OCI-LY3 (cell line): ENCODE measurements around the gene SPON1.

Experiments used
- EZH2phosphoT487 ChIP-seq: fragments of 200-600 bp; shearing (Covaris generic); IDR thresholded peaks from 2 replicates; pipeline ENCODE4 v1.6.1; 2018; ENCODE audit warnings: antibody characterized with exemption, mixed run types, low read depth
- TF ChIP-seq, protein P1 (sequence below): fragments of 200-600, 300-600 bp; sonication (generic); IDR thresholded peaks from 2 replicates; pipeline ENCODE4 v1.5.1; 2014; ENCODE audit warnings: antibody characterized with exemption, low read length, low read depth

DNA sequence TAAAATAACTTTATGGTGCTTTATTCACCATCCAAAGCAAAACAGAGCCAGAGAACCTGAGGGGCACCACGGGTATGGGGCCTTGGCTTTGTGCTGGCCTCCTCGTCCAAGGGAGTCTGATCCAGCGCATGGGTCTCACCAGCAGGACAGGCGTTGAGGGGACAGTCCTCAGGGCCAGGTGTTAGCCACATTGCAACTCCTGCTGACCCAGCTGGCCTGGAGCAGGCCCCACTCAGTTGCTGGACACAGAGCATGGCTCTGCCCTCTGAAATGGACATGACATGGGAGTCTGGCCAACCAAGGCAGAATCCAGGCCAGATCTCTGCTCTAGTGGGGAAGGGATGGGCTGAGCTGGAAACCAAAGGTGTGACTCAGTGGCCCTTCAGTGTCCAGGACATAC lies 280.2 kb downstream of the SPON1 start:
- TF ChIP-seq, protein P1, sequence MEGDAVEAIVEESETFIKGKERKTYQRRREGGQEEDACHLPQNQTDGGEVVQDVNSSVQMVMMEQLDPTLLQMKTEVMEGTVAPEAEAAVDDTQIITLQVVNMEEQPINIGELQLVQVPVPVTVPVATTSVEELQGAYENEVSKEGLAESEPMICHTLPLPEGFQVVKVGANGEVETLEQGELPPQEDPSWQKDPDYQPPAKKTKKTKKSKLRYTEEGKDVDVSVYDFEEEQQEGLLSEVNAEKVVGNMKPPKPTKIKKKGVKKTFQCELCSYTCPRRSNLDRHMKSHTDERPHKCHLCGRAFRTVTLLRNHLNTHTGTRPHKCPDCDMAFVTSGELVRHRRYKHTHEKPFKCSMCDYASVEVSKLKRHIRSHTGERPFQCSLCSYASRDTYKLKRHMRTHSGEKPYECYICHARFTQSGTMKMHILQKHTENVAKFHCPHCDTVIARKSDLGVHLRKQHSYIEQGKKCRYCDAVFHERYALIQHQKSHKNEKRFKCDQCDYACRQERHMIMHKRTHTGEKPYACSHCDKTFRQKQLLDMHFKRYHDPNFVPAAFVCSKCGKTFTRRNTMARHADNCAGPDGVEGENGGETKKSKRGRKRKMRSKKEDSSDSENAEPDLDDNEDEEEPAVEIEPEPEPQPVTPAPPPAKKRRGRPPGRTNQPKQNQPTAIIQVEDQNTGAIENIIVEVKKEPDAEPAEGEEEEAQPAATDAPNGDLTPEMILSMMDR: no peak
- no peak for TF ChIP-seq EZH2phosphoT487
